H9 (cell line): ENCODE results near the gene LMO1. TPM values are rescaled to one million over a fixed set of nuclear protein-coding genes. Genes with fewer than 3 reads are reported as not detected.

Experiments
- DNase-seq: peaks from one replicate; pipeline ENCODE4 v3.0.0-alpha.2; 2017
- H2AFZ ChIP-seq: one replicate; pipeline ENCODE4 v1.6.1; 2013; ENCODE audit warnings: mild to moderate bottlenecking, low read length, control low read depth, moderate library complexity
- H2AK5ac ChIP-seq: 2 replicates; pipeline ENCODE4 v1.6.1; 2013; ENCODE audit warnings: low read length, control low read depth, mixed read lengths; ENCODE audit not compliant: insufficient read length
- H2BK120ac ChIP-seq: one replicate; pipeline ENCODE4 v1.6.1; 2013; ENCODE audit warnings: low read depth, mild to moderate bottlenecking, low read length, control low read depth, inconsistent platforms; ENCODE audit not compliant: poor library complexity, severe bottlenecking
- H2BK12ac ChIP-seq: 2 replicates; pipeline ENCODE4 v1.6.1; 2013; ENCODE audit warnings: low read length, control low read depth, mixed read lengths, low read depth; ENCODE audit not compliant: insufficient read length
- H2BK15ac ChIP-seq: 2 replicates; pipeline ENCODE4 v1.6.1; 2013; ENCODE audit warnings: low read depth, low read length, control low read depth
- H2BK20ac ChIP-seq: one replicate; pipeline ENCODE4 v1.6.1; 2013; ENCODE audit warnings: low read depth, mild to moderate bottlenecking, low read length, control low read depth, inconsistent platforms; ENCODE audit not compliant: poor library complexity, severe bottlenecking
- H2BK5ac ChIP-seq: 2 replicates; pipeline ENCODE4 v1.6.1; 2013; ENCODE audit warnings: low read length, control low read depth, mixed read lengths; ENCODE audit not compliant: insufficient read length
- H3K14ac ChIP-seq: 2 replicates; pipeline ENCODE4 v1.6.1; 2013; ENCODE audit warnings: low read length, control low read depth; ENCODE audit not compliant: insufficient read depth
- H3K18ac ChIP-seq: 2 replicates; pipeline ENCODE4 v1.6.1; 2013; ENCODE audit warnings: low read depth, mild to moderate bottlenecking, mixed read lengths, low read length, control low read depth; ENCODE audit not compliant: insufficient read length
- H3K23ac ChIP-seq: 2 replicates; pipeline ENCODE4 v1.6.1; 2013; ENCODE audit warnings: low read length, control low read depth, mixed read lengths, low read depth; ENCODE audit not compliant: insufficient read length
- H3K23me2 ChIP-seq: 2 replicates; pipeline ENCODE4 v1.6.1; 2013; ENCODE audit warnings: low read depth, mild to moderate bottlenecking, mixed read lengths, low read length, control low read depth; ENCODE audit not compliant: insufficient read length, poor library complexity, severe bottlenecking
- H3K27ac ChIP-seq: 2 replicates; pipeline ENCODE4 v1.5.1; 2013; ENCODE audit warnings: low read length, control low read depth, mixed read lengths, low read depth; ENCODE audit not compliant: insufficient read length
- H3K27me3 ChIP-seq: 2 replicates; pipeline ENCODE4 v1.6.1; 2013; ENCODE audit warnings: low read length, control low read depth, inconsistent platforms; ENCODE audit not compliant: insufficient read depth
- H3K4ac ChIP-seq: 2 replicates; pipeline ENCODE4 v1.6.1; 2013; ENCODE audit warnings: low read depth, mild to moderate bottlenecking, control low read depth, inconsistent platforms, low read length, moderate library complexity
- H3K4me1 ChIP-seq: 2 replicates; pipeline ENCODE4 v1.6.1; 2013; ENCODE audit warnings: low read length, control low read depth, inconsistent platforms; ENCODE audit not compliant: insufficient read depth
- H3K4me2 ChIP-seq: 2 replicates; pipeline ENCODE4 v1.6.1; 2013; ENCODE audit warnings: low read length, control low read depth, mixed read lengths; ENCODE audit not compliant: insufficient read length, insufficient read depth
- H3K56ac ChIP-seq: 2 replicates; pipeline ENCODE4 v1.6.1; 2013; ENCODE audit warnings: low read depth, mild to moderate bottlenecking, mixed read lengths, low read length, control low read depth; ENCODE audit not compliant: insufficient read length
- H3K79me1 ChIP-seq: 2 replicates; pipeline ENCODE4 v1.6.1; 2013; ENCODE audit warnings: low read depth, mild to moderate bottlenecking, moderate library complexity, low read length, control low read depth, inconsistent platforms; ENCODE audit not compliant: insufficient read depth, poor library complexity, severe bottlenecking
- H3K79me2 ChIP-seq: 2 replicates; pipeline ENCODE4 v1.6.1; 2013; ENCODE audit warnings: low read length, control low read depth, inconsistent platforms; ENCODE audit not compliant: insufficient read depth
- H3K9ac ChIP-seq: 2 replicates; pipeline ENCODE4 v1.6.1; 2013; ENCODE audit warnings: low read length, control low read depth, mixed read lengths; ENCODE audit not compliant: insufficient read length; ENCODE audit errors: extremely low read depth
- H3K9me3 ChIP-seq: one replicate; pipeline ENCODE4 v1.6.1; 2013; ENCODE audit warnings: low read depth, low read length, inconsistent platforms; ENCODE audit not compliant: control insufficient read depth
- H3T11ph ChIP-seq: one replicate; pipeline ENCODE4 v1.6.1; 2013; ENCODE audit warnings: mild to moderate bottlenecking, low read length, control low read depth, inconsistent platforms
- H4K20me1 ChIP-seq: one replicate; pipeline ENCODE4 v1.6.1; 2013; ENCODE audit not compliant: control insufficient read depth, insufficient read length, insufficient read depth
- H4K5ac ChIP-seq: 2 replicates; pipeline ENCODE4 v1.6.1; 2013; ENCODE audit warnings: low read depth, mild to moderate bottlenecking, mixed read lengths, low read length, control low read depth; ENCODE audit not compliant: insufficient read length
- H4K8ac ChIP-seq: replicated peaks from 2 replicates; pipeline ENCODE4 v1.6.1; 2013; ENCODE audit warnings: low read length, control low read depth, mixed read lengths, low read depth; ENCODE audit not compliant: insufficient read length
- H4K91ac ChIP-seq: 2 replicates; pipeline ENCODE4 v1.6.1; 2013; ENCODE audit warnings: low read depth, mild to moderate bottlenecking, moderate library complexity, mixed read lengths, low read length, control low read depth; ENCODE audit not compliant: insufficient read length
- H3K27ac Mint-ChIP-seq, 3 experiments: 2 replicates in 2 of 3; 3 replicates in 1 of 3; pipeline ENCODE4 v1.8.0; 2020 to 2021; ENCODE audit warnings: mixed read lengths in 3 of 3, mild to moderate bottlenecking in 1 of 3, moderate library complexity in 1 of 3
- H3K27me3 Mint-ChIP-seq: 2 replicates; pipeline ENCODE4 v1.8.0; 2021; ENCODE audit warnings: low read depth, mild to moderate bottlenecking, moderate library complexity, mixed read lengths
- H3K36me3 Mint-ChIP-seq, 3 experiments: 2 replicates in 2 of 3; 3 replicates in 1 of 3; pipeline ENCODE4 v1.8.0; 2020 to 2021; ENCODE audit warnings: low read depth in 3 of 3, mixed read lengths in 3 of 3; ENCODE audit not compliant: insufficient read depth in 1 of 3
- H3K4me1 Mint-ChIP-seq, 2 experiments: 2 replicates each; pipeline ENCODE4 v1.8.0; 2020; ENCODE audit warnings: mixed read lengths in 2 of 2
- H3K4me3 Mint-ChIP-seq, 2 experiments: 2 replicates in 1 of 2; 3 replicates in 1 of 2; pipeline ENCODE4 v1.8.0; 2020 to 2021; ENCODE audit warnings: mild to moderate bottlenecking in 2 of 2, mixed read lengths in 2 of 2, moderate library complexity in 1 of 2
- H3K9me3 Mint-ChIP-seq, 2 experiments: 2 replicates in 1 of 2; 3 replicates in 1 of 2; pipeline ENCODE4 v1.8.0; 2020; ENCODE audit warnings: mild to moderate bottlenecking in 2 of 2, mixed read lengths in 2 of 2, moderate library complexity in 1 of 2
- CTCF ChIP-seq: fragments of 200-600 bp; sonication (generic); conservative IDR thresholded peaks from 3 replicates; pipeline ENCODE4 v1.8.0; 2021; ENCODE audit warnings: antibody characterized with exemption, mild to moderate bottlenecking
- WGBS: extraction: QIAGEN DNeasy Blood & Tissue Kit; methylation state at CpG from one replicate; pipeline ENCODE4 v1.1.7; 2013; ENCODE audit warnings: missing lambda C conversion rate, low lambda C conversion rate, mixed read lengths; ENCODE audit not compliant: insufficient read length; ENCODE audit errors: extremely low coverage; 5-methylcytosine and 5-hydroxymethylcytosine counted together
- total RNA-seq: library from RNA; stranded (reverse); gene quantifications from 2 replicates; pipeline ENCODE4 v1.2.1, GENCODE V29; 2021

LMO1 gene
- total RNA-seq, 1 experiment from 2014 or later = 0.50 TPM

GRCh38 chr11:8312986-8313385 lies 49.3 kb upstream of the LMO1 start:
- no peak overlapping the region for H2BK12ac ChIP-seq
- no peak overlapping the region for H2BK20ac ChIP-seq
- no peaks in the 10 kb centered on the region for H4K20me1 ChIP-seq
- no peak overlapping the region for H3K27ac Mint-ChIP-seq
- no peak overlapping the region for H3K27ac ChIP-seq
- no peaks in the 10 kb centered on the region for H3K36me3 Mint-ChIP-seq
- no peak overlapping the region for H3T11ph ChIP-seq
- H3K4ac ChIP-seq = no peak overlapping the region
- H3K23me2 ChIP-seq = no peaks in the 10 kb centered on the region
- H3K27me3 ChIP-seq = no peaks in the 10 kb centered on the region
- H2BK5ac ChIP-seq = no peak overlapping the region
- no peaks in the 10 kb centered on the region for H3K4me1 ChIP-seq
- no peaks in the 10 kb centered on the region for H3K79me2 ChIP-seq
- no peak overlapping the region for H4K5ac ChIP-seq
- H3K79me1 ChIP-seq = no peaks in the 10 kb centered on the region
- no CpG with 5 or more reads among the region's 10 CpGs for WGBS
- H3K4me1 Mint-ChIP-seq = peaks cover 6 to 36% of the 10 kb centered on the region in 2 experiments
- H4K91ac ChIP-seq = no peak overlapping the region
- H4K8ac ChIP-seq = no peak overlapping the region
- H2BK15ac ChIP-seq = no peak overlapping the region
- no peaks in the 10 kb centered on the region for H3K9me3 Mint-ChIP-seq
- no peak overlapping the region for H3K18ac ChIP-seq
- no peak overlapping the region for H3K4me2 ChIP-seq
- H3K4me3 Mint-ChIP-seq = no peak overlapping the region
- H3K23ac ChIP-seq = no peak overlapping the region
- no peak for TF ChIP-seq CTCF
- peaks cover 10% of the 10 kb centered on the region for H3K27me3 Mint-ChIP-seq
- H3K56ac ChIP-seq = no peak overlapping the region
- H2AK5ac ChIP-seq = no peak overlapping the region
- H3K14ac ChIP-seq = no peak overlapping the region
- no peak overlapping the region for H2AFZ ChIP-seq
- H3K9me3 ChIP-seq = no peaks in the 10 kb centered on the region
- no peak overlapping the region for H2BK120ac ChIP-seq
- no peak overlapping the region for H3K9ac ChIP-seq
- no peak for DNase-seq
